GM10248 (cell line): ENCODE data around the gene CYP4V2.

Source experiments
- CTCF ChIA-PET: fragments of 300-600 bp; sonication (Branson Sonifier 250); formaldehyde crosslinking; extraction: SDS; loops from one replicate; lab custom pipeline; 2021; ENCODE audit warnings: antibody characterized with exemption; lab: Yijun Ruan, JAX
- POLR2A ChIA-PET: fragments of 350-650 bp; sonication (Branson Sonifier 250); formaldehyde crosslinking; extraction: SDS; loops from one replicate; lab custom pipeline; 2020; ENCODE audit warnings: antibody characterized with exemption; lab: Yijun Ruan, JAX
- DNase-seq: peaks from one replicate; pipeline ENCODE4 v3.0.0; 2012; ENCODE audit errors: extremely low spot score
- TF ChIP-seq, protein P1 (sequence below): IDR thresholded peaks from 2 replicates; pipeline ENCODE4 v1.5.1; 2012; ENCODE audit warnings: mild to moderate bottlenecking, low read depth; ENCODE audit errors: extremely low read depth, missing control alignments, control extremely low read depth

The CYP4V2 gene

DNA sequence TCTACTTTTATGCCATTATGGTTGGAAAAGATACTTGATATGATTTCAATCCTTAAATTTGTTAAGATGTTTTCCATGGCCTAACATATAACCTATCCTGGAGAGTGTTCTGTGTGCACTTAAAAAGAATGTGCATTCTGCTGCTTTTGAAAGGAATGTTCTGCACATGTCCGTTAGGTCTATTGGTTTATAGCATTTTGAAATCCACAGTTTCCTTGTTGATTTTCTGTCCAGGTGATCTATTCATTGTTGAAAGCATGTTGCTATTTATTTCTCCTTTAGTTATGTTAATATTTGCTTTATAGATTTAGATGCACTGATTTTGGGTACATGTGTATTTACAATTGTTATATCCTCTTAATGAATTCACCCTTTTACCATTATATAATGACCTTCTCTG, 30.3 kb downstream of the CYP4V2 start:
- TF ChIP-seq, protein P1, sequence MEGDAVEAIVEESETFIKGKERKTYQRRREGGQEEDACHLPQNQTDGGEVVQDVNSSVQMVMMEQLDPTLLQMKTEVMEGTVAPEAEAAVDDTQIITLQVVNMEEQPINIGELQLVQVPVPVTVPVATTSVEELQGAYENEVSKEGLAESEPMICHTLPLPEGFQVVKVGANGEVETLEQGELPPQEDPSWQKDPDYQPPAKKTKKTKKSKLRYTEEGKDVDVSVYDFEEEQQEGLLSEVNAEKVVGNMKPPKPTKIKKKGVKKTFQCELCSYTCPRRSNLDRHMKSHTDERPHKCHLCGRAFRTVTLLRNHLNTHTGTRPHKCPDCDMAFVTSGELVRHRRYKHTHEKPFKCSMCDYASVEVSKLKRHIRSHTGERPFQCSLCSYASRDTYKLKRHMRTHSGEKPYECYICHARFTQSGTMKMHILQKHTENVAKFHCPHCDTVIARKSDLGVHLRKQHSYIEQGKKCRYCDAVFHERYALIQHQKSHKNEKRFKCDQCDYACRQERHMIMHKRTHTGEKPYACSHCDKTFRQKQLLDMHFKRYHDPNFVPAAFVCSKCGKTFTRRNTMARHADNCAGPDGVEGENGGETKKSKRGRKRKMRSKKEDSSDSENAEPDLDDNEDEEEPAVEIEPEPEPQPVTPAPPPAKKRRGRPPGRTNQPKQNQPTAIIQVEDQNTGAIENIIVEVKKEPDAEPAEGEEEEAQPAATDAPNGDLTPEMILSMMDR: no peak
- ChIA-PET POLR2A (no interaction called here), CTCF (no interaction called here)
- no peak for DNase-seq

DNA sequence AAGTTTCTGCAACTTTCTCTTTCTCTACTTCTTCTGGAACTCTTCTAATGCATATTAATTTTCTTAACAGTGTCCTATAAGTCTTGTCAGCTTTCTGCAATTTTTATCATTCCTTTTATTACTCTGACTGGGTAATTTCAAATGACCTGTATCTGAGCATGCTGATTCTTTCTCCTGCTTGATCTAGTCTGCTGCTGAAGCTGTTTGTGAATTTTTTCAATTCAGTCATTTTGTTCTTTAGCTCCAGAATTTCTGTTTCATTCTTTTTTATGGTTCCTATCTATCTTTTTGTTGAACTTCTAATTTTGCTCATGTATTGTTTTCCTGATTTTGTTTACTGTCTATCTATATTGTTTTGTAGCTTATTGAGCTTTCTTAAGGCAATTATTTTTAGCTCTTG, 34.5 kb downstream of the CYP4V2 start:
- TF ChIP-seq, protein P1: no peak
- ChIA-PET CTCF (no interaction called here), POLR2A (no interaction called here)
- no peak for DNase-seq

DNA sequence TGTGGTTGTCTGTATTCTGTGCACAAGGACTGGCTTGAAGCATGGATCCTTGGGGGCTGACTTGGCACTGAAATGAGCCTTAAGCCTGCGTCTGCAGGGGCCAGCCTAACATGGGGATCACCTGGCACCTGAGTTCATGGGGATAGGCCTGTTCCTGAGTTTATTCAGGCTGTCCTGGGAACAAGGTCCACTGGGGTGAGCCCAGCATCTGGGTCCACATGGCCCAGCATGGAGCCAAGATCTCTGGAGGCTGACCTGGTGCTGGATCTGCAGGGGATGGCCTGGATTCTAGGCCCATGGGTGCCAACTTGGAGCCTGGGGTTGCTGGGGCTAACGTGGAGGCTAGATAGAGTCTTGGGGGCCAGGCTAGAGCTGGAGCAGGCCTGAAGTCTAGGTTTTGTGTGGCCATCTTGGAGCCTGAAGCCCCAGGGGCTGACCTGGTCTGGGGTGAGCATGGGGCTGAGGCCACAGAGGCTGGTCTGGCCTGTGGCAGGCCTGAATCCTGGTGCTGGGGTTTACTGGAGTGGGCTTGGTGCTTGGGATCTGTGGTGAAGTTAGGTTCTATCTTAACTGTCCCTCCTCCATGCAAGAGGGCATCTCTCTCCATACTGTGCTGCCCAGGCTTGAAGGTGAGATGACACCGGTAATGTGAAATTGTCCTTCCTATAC, 35.3 kb downstream of the CYP4V2 start:
- no peak for DNase-seq
- CTCF ChIA-PET: no interaction called here
- POLR2A ChIA-PET: no interaction called here
- TF ChIP-seq, protein P1: no peak

DNA sequence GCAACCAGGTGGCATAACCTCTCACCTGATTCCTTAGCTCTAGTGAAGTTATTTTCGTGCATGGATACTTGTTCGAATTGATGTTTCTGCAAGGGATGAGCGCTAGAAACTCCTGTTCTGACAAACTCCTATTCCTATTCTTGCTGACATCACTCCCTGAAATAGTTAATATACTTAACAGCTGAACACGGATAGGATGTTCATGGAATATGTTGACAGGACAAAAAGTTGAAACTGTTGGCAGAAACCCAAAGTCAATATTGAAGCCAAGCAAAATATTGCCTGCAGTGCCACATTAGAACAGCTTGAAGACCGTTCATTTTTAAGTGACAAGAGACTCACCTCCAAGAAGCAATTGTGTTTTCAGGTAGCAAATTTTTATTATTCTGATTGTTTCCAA, 35.9 kb downstream of the CYP4V2 start, which contains the start of gene KLKB1:
Gene KLKB1, plus strand, starts transcription at position 287 of the 400 bp plus-strand sequence. CDS start 689 bp downstream, outside the sequence.
- TF ChIP-seq, protein P1: no peak
- ChIA-PET POLR2A (no interaction called here), CTCF (no interaction called here)
- no peak for DNase-seq

DNA sequence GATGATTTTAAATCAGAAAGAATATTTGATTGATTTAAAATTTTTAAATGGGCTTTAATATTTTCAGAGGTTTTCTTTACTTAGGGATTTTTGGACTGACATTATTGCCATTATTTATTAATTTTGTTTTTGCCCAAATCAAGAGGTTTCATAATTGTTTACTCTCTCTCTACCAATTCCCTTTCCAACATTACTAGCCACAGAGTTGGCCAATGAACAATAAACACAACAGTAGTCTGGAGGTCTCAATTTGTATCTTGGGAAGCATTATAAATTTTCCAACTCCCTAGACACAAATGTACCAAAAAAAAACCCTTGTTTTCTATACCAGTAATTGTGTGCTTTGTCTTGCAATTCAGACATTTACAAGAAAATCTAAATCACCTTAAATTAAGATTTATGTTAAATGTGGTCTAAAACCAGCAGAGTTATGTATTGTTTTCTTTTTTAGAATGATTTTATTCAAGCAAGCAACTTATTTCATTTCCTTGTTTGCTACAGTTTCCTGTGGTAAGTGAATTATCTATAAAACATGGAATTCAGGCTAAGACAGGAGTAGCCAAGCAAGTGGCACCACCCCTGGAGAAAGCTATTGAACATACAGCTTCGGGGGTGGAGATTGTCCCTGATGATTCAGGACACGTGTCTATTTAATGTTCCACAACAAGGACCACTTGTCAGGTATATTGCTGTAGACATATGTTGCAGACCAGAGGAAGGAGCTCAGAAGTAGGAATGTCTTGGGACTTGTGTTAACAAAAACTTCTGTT, 36.6 kb downstream of the CYP4V2 start:
- CTCF ChIA-PET: no interaction called here
- TF ChIP-seq, protein P1: no peak

DNA sequence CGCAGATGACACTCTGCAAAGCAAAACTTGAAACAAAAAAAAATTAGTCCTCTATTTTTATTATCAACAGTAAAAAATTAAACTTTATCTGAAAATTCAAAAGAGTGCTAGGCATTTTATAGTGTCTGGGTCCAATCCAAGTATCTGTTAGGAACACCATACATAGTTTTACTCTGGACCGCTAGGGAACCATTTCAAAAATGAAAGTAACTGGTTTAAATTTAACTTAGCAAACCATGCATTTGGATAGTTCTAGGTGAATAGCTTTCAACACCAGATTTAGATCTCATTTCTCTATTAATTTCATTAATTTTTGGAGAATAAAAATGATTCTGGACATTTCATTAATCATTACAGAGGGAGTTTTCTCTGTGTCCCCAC, 37.1 kb downstream of the CYP4V2 start:
- CTCF ChIA-PET: no interaction called here
- TF ChIP-seq, protein P1: no peak
- DNase-seq: no peak
- POLR2A ChIA-PET: no interaction called here

More for the DNA sequence above, 36.6 kb downstream of the CYP4V2 start:
- POLR2A ChIA-PET: no interaction called here
- DNase-seq: no peak
